Gastrocnemius medialis (tissue), 4 donors: ENCODE measurements around the gene RPL31. TPM values are rescaled to one million over a fixed set of nuclear protein-coding genes. Genes with fewer than 3 reads are reported as not detected.

Source experiments
- ATAC-seq, 2 donors: fragments of 150-250 bp; one replicate each; pipeline ENCODE4 v1.9.1; 2016
- DNase-seq, 2 donors: peaks; one replicate each; pipeline ENCODE4 v3.0.0-alpha.2; 2019
- H3K27ac ChIP-seq, 4 donors: fragments of 200-600 bp; sonication (generic); 1 replicate in 1 of 4; 2 replicates in 3 of 4; pipeline ENCODE4 v1.5.1; 2016 to 2018; ENCODE audit warnings: mild to moderate bottlenecking in 2 of 4, moderate library complexity in 1 of 4
- H3K27me3 ChIP-seq, 3 donors: fragments of 200-600 bp; sonication (generic) in 2 of 3; 1 replicate in 1 of 3; 2 replicates in 2 of 3; pipeline versions ENCODE4 v1.5.1 to v1.6.0; 2016 to 2019; ENCODE audit warnings: mild to moderate bottlenecking in 1 of 3, moderate library complexity in 1 of 3
- H3K36me3 ChIP-seq, 2 donors: fragments of 200-600 bp; sonication (generic) in 1 of 2; one replicate each; pipeline ENCODE4 v1.5.1; 2017 to 2018
- H3K4me1 ChIP-seq, 2 donors: fragments of 200-600 bp; sonication (generic) in 1 of 2; one replicate each; pipeline ENCODE4 v1.5.1; 2016 to 2017; ENCODE audit warnings: mild to moderate bottlenecking in 2 of 2
- H3K4me3 ChIP-seq, 4 donors: fragments of 200-600 bp; sonication (generic) in 3 of 4; 1 replicate in 1 of 4; 2 replicates in 3 of 4; pipeline ENCODE4 v1.5.1; 2016 to 2019; ENCODE audit warnings: mild to moderate bottlenecking in 2 of 4
- H3K9me3 ChIP-seq, 3 donors: fragments of 200-600 bp; sonication (generic) in 2 of 3; 1 replicate in 1 of 3; 2 replicates in 2 of 3; pipeline ENCODE4 v1.5.1; 2016 to 2019
- POLR2A ChIP-seq, 2 donors: fragments of 450-650 bp; IDR thresholded peaks; one replicate each; pipeline ENCODE4 v1.6.1; 2017; ENCODE audit warnings: antibody characterized with exemption in 2 of 2, mild to moderate bottlenecking in 2 of 2, moderate library complexity in 2 of 2
- in situ Hi-C, 4 donors: fragments of 200-750 bp; cut with MboI; loops; one replicate each; pipeline versions ENCODE4 v1.15.0 to v1.8.0; 2017; ENCODE audit warnings: low sequenced_read_pairs in 4 of 4
- intact Hi-C: fragments of 100-400 bp; cut with DNase I; formaldehyde crosslinking; loops from one replicate; pipeline ENCODE4 v1.15.1; 2023; ENCODE audit warnings: low total_unique reads
- total RNA-seq, 4 donors: library from RNA; depleted of rRNA; stranded (reverse); fragments of >200 nt; gene quantifications; one replicate each; pipeline versions ENCODE4 v1.1.0 to v1.2.3, GENCODE V29; 2016
- TF ChIP-seq, protein P1 (sequence below), 5 experiments: fragments of 450-650 bp in 3 of 5; fragments of 200-600 bp in 2 of 5; sonication (generic) in 2 of 5; IDR thresholded peaks in 4 of 5; conservative IDR thresholded peaks in 1 of 5; 1 replicate in 4 of 5; 2 replicates in 1 of 5; pipeline ENCODE4 v1.5.1; 2016 to 2019; ENCODE audit warnings: antibody characterized with exemption in 5 of 5, mild to moderate bottlenecking in 3 of 5, moderate library complexity in 3 of 5

The RPL31 gene
- total RNA-seq, 4 donors from 2014 or later = 572 to 825 (median 762) TPM

DNA sequence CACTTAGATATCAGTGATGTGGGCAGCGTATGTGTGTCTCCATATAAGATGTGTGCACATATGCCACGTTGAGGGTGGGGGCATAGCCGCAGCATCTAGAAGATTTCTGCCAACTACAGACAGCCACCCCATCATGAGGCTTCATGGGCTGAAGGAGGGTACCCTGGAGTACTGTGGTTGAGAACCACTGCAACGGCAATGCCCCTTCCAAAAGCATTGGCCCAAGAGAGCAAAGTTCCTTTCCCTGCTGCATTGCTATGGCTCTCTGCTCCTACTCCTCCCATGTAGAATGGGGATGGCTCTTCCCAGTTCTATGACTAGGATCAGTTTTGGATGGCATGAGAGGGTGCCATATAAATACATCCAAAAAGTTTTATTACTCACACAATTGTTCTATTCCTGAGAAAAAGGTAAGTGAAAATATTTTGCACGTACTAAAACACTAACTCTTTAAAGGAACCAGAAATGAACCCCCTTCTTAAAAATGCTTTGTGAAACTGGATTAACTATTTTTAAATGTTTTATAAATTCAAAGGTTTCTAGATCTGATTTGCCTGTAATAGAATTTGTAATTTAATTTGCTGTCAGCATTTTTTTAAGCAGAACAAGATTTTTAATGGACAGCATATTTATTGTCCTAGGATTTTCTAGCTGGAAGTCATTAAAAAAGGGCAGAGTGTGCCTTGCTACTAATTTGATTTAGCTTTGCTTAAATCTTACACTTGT, 4.4 kb upstream of the RPL31 start:
- DNase-seq (no peak), ATAC-seq (no peak)
- Histone ChIP-seq H3K27me3 (no peaks in the 10 kb centered on the region), H3K27ac (no peak overlapping the region), H3K9me3 (no peaks in the 10 kb centered on the region), H3K4me3 (no peak overlapping the region), H3K4me1 (peaks cover 4 to 6% of the 10 kb centered on the region in 2 donors), H3K36me3 (peaks cover 0 to 27% of the 10 kb centered on the region in 2 donors)
- TF ChIP-seq, protein P1, sequence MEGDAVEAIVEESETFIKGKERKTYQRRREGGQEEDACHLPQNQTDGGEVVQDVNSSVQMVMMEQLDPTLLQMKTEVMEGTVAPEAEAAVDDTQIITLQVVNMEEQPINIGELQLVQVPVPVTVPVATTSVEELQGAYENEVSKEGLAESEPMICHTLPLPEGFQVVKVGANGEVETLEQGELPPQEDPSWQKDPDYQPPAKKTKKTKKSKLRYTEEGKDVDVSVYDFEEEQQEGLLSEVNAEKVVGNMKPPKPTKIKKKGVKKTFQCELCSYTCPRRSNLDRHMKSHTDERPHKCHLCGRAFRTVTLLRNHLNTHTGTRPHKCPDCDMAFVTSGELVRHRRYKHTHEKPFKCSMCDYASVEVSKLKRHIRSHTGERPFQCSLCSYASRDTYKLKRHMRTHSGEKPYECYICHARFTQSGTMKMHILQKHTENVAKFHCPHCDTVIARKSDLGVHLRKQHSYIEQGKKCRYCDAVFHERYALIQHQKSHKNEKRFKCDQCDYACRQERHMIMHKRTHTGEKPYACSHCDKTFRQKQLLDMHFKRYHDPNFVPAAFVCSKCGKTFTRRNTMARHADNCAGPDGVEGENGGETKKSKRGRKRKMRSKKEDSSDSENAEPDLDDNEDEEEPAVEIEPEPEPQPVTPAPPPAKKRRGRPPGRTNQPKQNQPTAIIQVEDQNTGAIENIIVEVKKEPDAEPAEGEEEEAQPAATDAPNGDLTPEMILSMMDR (IDR thresholded peaks at IDR 0.05 in 4 of 5, conservative IDR thresholded peaks at IDR 0.05 in 1 of 5) = no peak
- TF ChIP-seq POLR2A (IDR thresholded peaks at IDR 0.05) = no peak
- intact Hi-C loops = no loop called here
- in situ Hi-C loops = loop anchor here in 2 of 4 donors (10.0 kb wide), 2 partner anchors 263 to 383 kb away; no protein-coding TSS in a partner anchor

DNA sequence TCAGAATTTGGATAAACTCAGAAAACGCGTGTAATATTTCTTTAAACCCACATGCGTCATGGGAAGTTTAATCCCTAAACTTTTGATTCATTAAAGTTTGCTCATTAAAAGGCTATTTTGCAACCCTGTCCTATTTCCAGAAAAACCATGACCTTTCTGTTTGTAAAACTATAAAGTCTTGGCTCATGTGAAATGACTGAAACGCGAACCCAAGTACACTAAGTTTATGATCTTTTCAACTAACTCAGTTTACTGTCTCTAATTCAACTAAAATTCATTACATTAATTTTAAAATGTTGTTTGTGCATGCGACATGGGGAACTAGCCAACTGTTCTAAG, 3.9 kb upstream of the RPL31 start:
- no peak overlapping the region for H3K27ac ChIP-seq
- in situ Hi-C loops = loop anchor here in 2 of 4 donors (10.0 kb wide), 2 partner anchors 263 to 383 kb away; no protein-coding TSS in a partner anchor
- peaks cover 8 to 9% of the 10 kb centered on the region in 2 donors for H3K4me1 ChIP-seq
- intact Hi-C loops = no loop called here
- no peaks in the 10 kb centered on the region for H3K9me3 ChIP-seq
- H3K36me3 ChIP-seq = peaks cover 0 to 30% of the 10 kb centered on the region in 2 donors
- TF ChIP-seq POLR2A (IDR thresholded peaks at IDR 0.05) = no peak
- TF ChIP-seq, protein P1 (IDR thresholded peaks at IDR 0.05 in 4 of 5, conservative IDR thresholded peaks at IDR 0.05 in 1 of 5) = no peak
- no peak overlapping the region for H3K4me3 ChIP-seq
- DNase-seq (no peak), ATAC-seq (no peak)
- H3K27me3 ChIP-seq = no peaks in the 10 kb centered on the region

DNA sequence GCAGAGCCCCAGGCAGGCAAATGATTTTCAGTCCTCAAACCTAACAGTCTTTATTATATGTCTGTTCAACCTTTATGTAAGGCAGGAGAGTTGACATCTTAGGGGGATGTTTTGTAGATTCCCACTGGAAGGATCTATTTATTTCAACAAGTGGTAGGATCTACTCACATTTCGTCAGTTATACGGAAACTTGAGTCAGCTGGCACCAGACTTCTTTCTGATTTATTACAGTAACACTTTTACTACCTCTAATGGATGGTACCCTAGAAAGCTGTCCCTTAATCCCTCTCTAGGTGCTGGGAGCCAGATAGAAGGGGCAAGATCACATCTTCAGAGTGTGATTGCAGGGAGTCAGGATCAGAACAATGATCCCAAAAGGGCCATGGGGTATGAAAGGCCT, 2.1 kb upstream of the RPL31 start:
- no peak overlapping the region for H3K4me3 ChIP-seq
- H3K27me3 ChIP-seq = no peaks in the 10 kb centered on the region
- H3K27ac ChIP-seq = no peak overlapping the region
- ATAC-seq (no peak), DNase-seq (no peak)
- H3K36me3 ChIP-seq = peaks cover 0 to 31% of the 10 kb centered on the region in 2 donors
- peaks cover 14 to 15% of the 10 kb centered on the region in 2 donors for H3K4me1 ChIP-seq
- no peaks in the 10 kb centered on the region for H3K9me3 ChIP-seq
- intact Hi-C loops = no loop called here
- TF ChIP-seq, protein P1 (IDR thresholded peaks at IDR 0.05 in 4 of 5, conservative IDR thresholded peaks at IDR 0.05 in 1 of 5) = no peak
- no peak for TF ChIP-seq POLR2A (IDR thresholded peaks at IDR 0.05)
- in situ Hi-C loops = loop anchor here in 3 of 4 donors (10.0 kb wide), 3 partner anchors 155 to 385 kb away; partner anchors contain the start of gene TBC1D8 (in 1 of the 3)

DNA sequence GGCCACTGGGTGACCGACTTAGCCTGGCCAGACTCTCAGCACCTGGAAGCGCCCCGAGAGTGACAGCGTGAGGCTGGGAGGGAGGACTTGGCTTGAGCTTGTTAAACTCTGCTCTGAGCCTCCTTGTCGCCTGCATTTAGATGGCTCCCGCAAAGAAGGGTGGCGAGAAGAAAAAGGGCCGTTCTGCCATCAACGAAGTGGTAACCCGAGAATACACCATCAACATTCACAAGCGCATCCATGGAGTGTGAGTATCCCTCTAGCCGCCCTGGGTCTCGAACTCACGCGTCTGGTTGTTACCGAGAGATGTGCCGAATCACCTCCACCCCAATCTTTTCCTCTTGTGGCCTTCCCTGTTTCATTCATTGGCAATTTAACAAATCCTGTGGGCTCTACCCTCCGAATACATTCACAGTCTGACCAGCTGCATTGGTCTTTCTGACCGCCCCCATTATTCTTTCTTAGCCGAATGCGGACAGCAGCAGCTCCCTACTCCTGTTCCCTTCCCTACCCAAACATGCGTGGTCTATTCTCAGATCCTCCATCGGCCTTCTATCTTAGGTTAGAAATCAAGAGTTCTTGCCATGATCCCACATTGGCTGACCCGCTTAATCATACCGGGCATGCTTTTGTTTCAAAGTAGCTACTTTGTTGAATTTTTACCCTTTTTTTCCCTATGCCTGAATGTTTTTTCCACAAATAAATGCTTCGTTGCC, 631 bp downstream of the RPL31 start:
- ATAC-seq = peak; percentile 3 to 23
- H3K4me1 ChIP-seq = peaks cover 14 to 18% of the 10 kb centered on the region in 2 donors
- in situ Hi-C loops (loop anchor here in 1 of 4 donors (10.0 kb wide), 1 partner anchor 152 kb away; the partner anchor contains the start of gene TBC1D8), intact Hi-C loops (loop anchor here (1.0 kb wide), 2 partner anchors 149 to 250 kb away; partner anchors contain the start of genes CNOT11 and TBC1D8)
- peaks cover 0 to 49% of the 10 kb centered on the region in 2 donors for H3K36me3 ChIP-seq
- DNase-seq = peak in 1 of 2 donors; percentile 49
- no peaks in the 10 kb centered on the region for H3K27me3 ChIP-seq
- peak overlapping the region; percentile 76 to 91 (median 86) for H3K27ac ChIP-seq
- H3K4me3 ChIP-seq = peak overlapping the region; percentile 64 to 97 (median 92)
- no peaks in the 10 kb centered on the region for H3K9me3 ChIP-seq
- TF ChIP-seq, protein P1 (IDR thresholded peaks at IDR 0.05 in 4 of 5, conservative IDR thresholded peaks at IDR 0.05 in 1 of 5) = no peak
- TF ChIP-seq POLR2A (IDR thresholded peaks at IDR 0.05) = no peak
